GM23338 (cell line): ENCODE results near the gene ARHGAP10. TPM values are rescaled to one million over a fixed set of nuclear protein-coding genes. Genes with fewer than 3 reads are reported as not detected.
A peak's percentile ranks its signal among the peaks of the same experiment; 100 is the strongest.

Experiments
- ATAC-seq: fragments of 200-7000 bp; cut with Tn5 transposase; 3 replicates; pipeline ENCODE4 v1.9.1; 2020
- DNase-seq: peaks from one replicate; pipeline ENCODE4 v3.0.0-alpha.2; 2015; ENCODE audit warnings: low spot score
- H2AFZ ChIP-seq: fragments of 200-600 bp; sonication (generic); 2 replicates; pipeline ENCODE4 v1.8.0; 2016; ENCODE audit warnings: antibody characterized with exemption, mild to moderate bottlenecking, moderate library complexity
- H3F3A ChIP-seq: fragments of 200-600 bp; sonication (generic); replicated peaks from 2 replicates; pipeline ENCODE4 v1.8.0; 2017; ENCODE audit warnings: antibody characterized with exemption, mixed run types, low read depth
- H3K27ac ChIP-seq: fragments of 200-600 bp; sonication (generic); 2 replicates; pipeline ENCODE4 v1.6.1; 2016; ENCODE audit warnings: low read depth
- H3K27me3 ChIP-seq: fragments of 200-600 bp; sonication (generic); 2 replicates; pipeline ENCODE4 v1.8.0; 2016; ENCODE audit warnings: mild to moderate bottlenecking, mixed run types, moderate library complexity; ENCODE audit not compliant: insufficient read depth
- H3K36me3 ChIP-seq: fragments of 200-600 bp; sonication (generic); 2 replicates; pipeline ENCODE4 v1.8.0; 2016; ENCODE audit warnings: mild to moderate bottlenecking; ENCODE audit not compliant: insufficient read depth
- H3K4me1 ChIP-seq: fragments of 200-600 bp; sonication (generic); 2 replicates; pipeline ENCODE4 v1.8.0; 2016; ENCODE audit warnings: mild to moderate bottlenecking, moderate library complexity; ENCODE audit not compliant: insufficient read depth
- H3K4me2 ChIP-seq: fragments of 200-600 bp; sonication (generic); 2 replicates; pipeline ENCODE4 v1.7.1; 2017; ENCODE audit warnings: mixed run types
- H3K4me3 ChIP-seq: fragments of 200-600 bp; sonication (generic); 2 replicates; pipeline ENCODE4 v1.6.1; 2016; ENCODE audit warnings: mixed run types
- H3K79me2 ChIP-seq: fragments of 200-600 bp; sonication (generic); replicated peaks from 2 replicates; pipeline ENCODE4 v1.8.0; 2017; ENCODE audit warnings: mild to moderate bottlenecking; ENCODE audit not compliant: insufficient read depth
- H3K9me2 ChIP-seq: fragments of 200-600 bp; sonication (generic); 2 replicates; pipeline ENCODE4 v1.8.0; 2017; ENCODE audit not compliant: insufficient read depth
- H4K20me1 ChIP-seq: fragments of 200-600 bp; sonication (generic); replicated peaks from 2 replicates; pipeline ENCODE4 v1.8.0; 2017; ENCODE audit warnings: mild to moderate bottlenecking; ENCODE audit not compliant: insufficient read depth
- H3K27ac Mint-ChIP-seq: 2 replicates; pipeline ENCODE4 v1.8.0; 2020; ENCODE audit warnings: inconsistent platforms, mild to moderate bottlenecking, moderate library complexity, mixed read lengths
- H3K27me3 Mint-ChIP-seq: 3 replicates; pipeline ENCODE4 v1.8.0; 2022; ENCODE audit warnings: low read depth, mild to moderate bottlenecking, moderate library complexity, mixed read lengths, inconsistent platforms; ENCODE audit not compliant: insufficient read depth, poor library complexity
- H3K36me3 Mint-ChIP-seq: 3 replicates; pipeline ENCODE4 v1.8.0; 2021; ENCODE audit warnings: low read depth, mild to moderate bottlenecking, inconsistent platforms, moderate library complexity, mixed read lengths
- H3K4me1 Mint-ChIP-seq: 3 replicates; pipeline ENCODE4 v1.8.0; 2020; ENCODE audit warnings: mild to moderate bottlenecking, inconsistent platforms, mixed read lengths
- H3K4me3 Mint-ChIP-seq: 3 replicates; pipeline ENCODE4 v1.8.0; 2021; ENCODE audit warnings: moderate library complexity, mild to moderate bottlenecking, inconsistent platforms, mixed read lengths
- H3K9me3 Mint-ChIP-seq: 3 replicates; pipeline ENCODE4 v1.8.0; 2020; ENCODE audit warnings: moderate library complexity, mild to moderate bottlenecking, inconsistent platforms, mixed read lengths
- CTCF ChIP-seq, 2 experiments: fragments of 200-600 bp in 1 of 2; sonication (generic) in 1 of 2; conservative IDR thresholded peaks; 2 replicates each; pipeline versions ENCODE4 v1.5.1 to v1.6.1; 2016 to 2017; ENCODE audit warnings: antibody characterized with exemption in 2 of 2, low read depth in 2 of 2, mild to moderate bottlenecking in 2 of 2, moderate library complexity in 1 of 2
- EZH2 ChIP-seq: fragments of 200-600 bp; sonication (generic); IDR thresholded peaks from one replicate; pipeline ENCODE4 v1.8.0; 2017; ENCODE audit warnings: antibody characterized with exemption, mild to moderate bottlenecking, low read depth; ENCODE audit not compliant: unreplicated experiment
- REST ChIP-seq: IDR thresholded peaks from one replicate; pipeline ENCODE4 v1.6.1; 2018; ENCODE audit warnings: antibody characterized with exemption; ENCODE audit not compliant: unreplicated experiment
- ZNF114 ChIP-seq: fragments of 250-450 bp; sonication (Bioruptor Pico); IDR thresholded peaks from 2 replicates; pipeline ENCODE4 v1.5.0; 2020; ENCODE audit warnings: mild to moderate bottlenecking, moderate library complexity
- ZNF331 ChIP-seq: fragments of 250-450 bp; sonication (Bioruptor Pico); IDR thresholded peaks from 2 replicates; pipeline ENCODE4 v1.5.0; 2020; ENCODE audit warnings: low read depth, mild to moderate bottlenecking, moderate library complexity
- ZNF462 ChIP-seq: fragments of 250-450 bp; sonication (Bioruptor Pico); IDR thresholded peaks from 2 replicates; pipeline ENCODE4 v1.5.0; 2020; ENCODE audit warnings: mild to moderate bottlenecking, moderate library complexity
- polyA plus RNA-seq: library from polyadenylated mRNA; unstranded; fragments of >200 nt; fragmentation: Nextera tagmentation; extraction: Ambion mirVana; gene quantifications from 2 replicates; pipeline ENCODE4 v1.2.1, GENCODE V29; 2016
- total RNA-seq: library from RNA; depleted of rRNA; stranded (reverse); fragments of >200 nt; shearing (Covaris generic); gene quantifications from 2 replicates; pipeline ENCODE4 v1.2.3, GENCODE V29; 2014

Gene ARHGAP10
- total and polyA plus RNA-seq, 2 experiments from 2014 or later = 5.1 to 6.3 TPM

- Histone ChIP-seq H3K9me2 (no peaks in the 10 kb centered on the region), H3K4me3 (no peak overlapping the region), H3K4me1 (no peaks in the 10 kb centered on the region), H3K27me3 (no peaks in the 10 kb centered on the region), H4K20me1 (no peaks in the 10 kb centered on the region), H3K27ac (no peak overlapping the region), H3F3A (no peaks in the 10 kb centered on the region), H2AFZ (no peak overlapping the region), H3K36me3 (no peaks in the 10 kb centered on the region), H3K79me2 (no peaks in the 10 kb centered on the region), H3K4me2 (no peak overlapping the region)
- Mint-ChIP-seq H3K27me3 (peaks cover 4% of the 10 kb centered on the region), H3K9me3 (no peaks in the 10 kb centered on the region), H3K4me1 (no peaks in the 10 kb centered on the region; the same call in 2 of the 3 replicates), H3K4me3 (no peak overlapping the region), H3K36me3 (no peaks in the 10 kb centered on the region), H3K27ac (no peak overlapping the region)
- DNase-seq = no peak
- ATAC-seq = no peak
- no peak for TF ChIP-seq REST
Measured at GRCh38 chr4:147717878-147718277, 14.0 kb upstream of the ARHGAP10 start.

- Mint-ChIP-seq H3K27me3 (peaks cover 4% of the 10 kb centered on the region), H3K9me3 (no peaks in the 10 kb centered on the region), H3K4me3 (no peak overlapping the region), H3K36me3 (no peaks in the 10 kb centered on the region), H3K27ac (no peak overlapping the region), H3K4me1 (peaks cover 2% of the 10 kb centered on the region; the same call in 2 of the 3 replicates)
- no peak overlapping the region for H3K27ac ChIP-seq
- H3K27me3 ChIP-seq = peaks cover 7% of the 10 kb centered on the region; the same call in 1 of the 2 replicates
- DNase-seq (no peak), ATAC-seq (no peak)
- no peaks in the 10 kb centered on the region for H3F3A ChIP-seq
- H3K4me3 ChIP-seq = no peak overlapping the region
- no peak overlapping the region for H3K4me2 ChIP-seq
- no peaks in the 10 kb centered on the region for H3K9me2 ChIP-seq
- H3K4me1 ChIP-seq = no peaks in the 10 kb centered on the region
- H4K20me1 ChIP-seq = no peaks in the 10 kb centered on the region
- no peaks in the 10 kb centered on the region for H3K36me3 ChIP-seq
- peak overlapping the region; percentile 90; the same call in 1 of the 2 replicates for H2AFZ ChIP-seq
- H3K79me2 ChIP-seq = no peaks in the 10 kb centered on the region
- TF ChIP-seq EZH2 (no peak), CTCF (conservative IDR thresholded peaks at IDR 0.05; ENCODE audit: low read depth in 2 of 2) (no peak), ZNF331 (CRISPR knock-in tag) (no peak), ZNF462 (CRISPR knock-in tag) (no peak), REST (no peak), ZNF114 (CRISPR knock-in tag) (no peak)
Measured at GRCh38 chr4:147723326-147723725, 8.6 kb upstream of the ARHGAP10 start.
